Right atrium auricular region (tissue), 2 donors: ENCODE results near the gene LRRC56. TPM values are rescaled to one million over a fixed set of nuclear protein-coding genes. Genes with fewer than 3 reads are reported as not detected.
A peak's percentile ranks its signal among the peaks of the same experiment; 100 is the strongest.

Experiments
- DNase-seq: peaks from one replicate; pipeline ENCODE4 v3.0.0-alpha.2; 2019; ENCODE audit warnings: low spot score
- H3K27ac ChIP-seq, 2 donors: fragments of 200-600 bp; sonication (generic); 1 replicate in 1 of 2; 2 replicates in 1 of 2; pipeline ENCODE4 v1.5.1; 2016 to 2019
- H3K27me3 ChIP-seq, 2 donors: fragments of 200-600 bp; sonication (generic); one replicate each; pipeline versions ENCODE4 v1.5.1 to v1.6.0; 2017 to 2019
- H3K36me3 ChIP-seq: fragments of 200-600 bp; sonication (generic); one replicate; pipeline ENCODE4 v1.5.1; 2016
- H3K4me1 ChIP-seq, 2 donors: fragments of 200-600 bp; sonication (generic); one replicate each; pipeline versions ENCODE4 v1.5.1 to v1.6.0; 2017 to 2019
- H3K4me3 ChIP-seq, 2 donors: fragments of 200-600 bp; sonication (generic); 1 replicate in 1 of 2; 2 replicates in 1 of 2; pipeline ENCODE4 v1.5.1; 2017 to 2019; ENCODE audit warnings: mild to moderate bottlenecking in 1 of 2, moderate library complexity in 1 of 2
- H3K9me3 ChIP-seq, 2 donors: fragments of 200-600 bp; sonication (generic); one replicate each; pipeline ENCODE4 v1.5.1; 2019
- total RNA-seq, 2 donors: library from RNA; depleted of rRNA; stranded (reverse); fragments of >200 nt; gene quantifications; one replicate each; pipeline ENCODE4 v1.1.0, GENCODE V29; 2016
- TF ChIP-seq, protein P1 (sequence below), 2 donors: fragments of 200-600 bp; sonication (generic); IDR thresholded peaks; one replicate each; pipeline ENCODE4 v1.5.1; 2019; ENCODE audit warnings: antibody characterized with exemption in 2 of 2

The LRRC56 gene
- total RNA-seq, 2 donors from 2014 or later = 0.12 to 0.15 TPM

DNA sequence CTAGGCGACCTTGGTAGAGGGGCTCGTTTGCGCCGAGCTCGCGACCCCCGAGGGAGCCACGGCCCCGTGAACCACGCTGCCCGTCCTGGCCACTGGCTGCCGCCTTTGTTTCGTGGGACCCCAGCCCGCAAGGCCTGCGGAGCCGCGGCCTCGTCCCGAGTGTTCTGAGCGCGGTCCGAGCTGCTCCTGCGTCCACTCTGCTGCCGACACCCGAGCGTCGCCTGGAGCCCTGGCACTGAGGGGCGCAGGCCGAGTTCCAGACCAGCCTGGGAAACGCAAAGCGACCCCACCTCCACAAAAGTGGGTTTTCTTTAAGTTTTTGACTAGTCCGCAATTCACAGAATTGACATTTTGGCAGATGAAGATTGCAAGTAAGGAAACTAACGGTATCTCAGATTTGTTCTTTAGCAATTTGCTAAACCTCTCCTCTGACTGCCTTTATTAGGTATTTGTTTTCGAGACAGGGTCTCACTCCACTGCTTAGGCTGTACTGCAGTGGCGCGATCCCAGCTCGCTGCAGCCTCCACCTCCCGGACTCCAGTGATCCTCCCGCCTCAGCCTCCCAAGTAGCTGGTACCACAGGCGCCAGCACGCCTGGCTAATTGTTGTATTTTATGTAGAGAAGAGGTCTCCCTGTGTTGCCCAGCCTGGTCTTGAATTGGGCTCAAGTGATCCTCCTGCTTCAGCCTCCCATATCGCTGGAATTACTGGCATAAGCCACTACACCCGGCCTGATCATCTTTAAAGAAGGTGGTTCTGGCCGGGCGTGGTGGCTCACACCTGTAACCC, 29.4 kb upstream of the LRRC56 start:
- Histone ChIP-seq H3K36me3 (peaks cover 18% of the 10 kb centered on the region), H3K4me1 (peaks cover 0 to 42% of the 10 kb centered on the region in 2 donors), H3K9me3 (no peaks in the 10 kb centered on the region), H3K27me3 (no peaks in the 10 kb centered on the region), H3K4me3 (peak overlapping the region; percentile 79 to 95), H3K27ac (peak overlapping the region; percentile 100)
- no peak for DNase-seq
- TF ChIP-seq, protein P1, sequence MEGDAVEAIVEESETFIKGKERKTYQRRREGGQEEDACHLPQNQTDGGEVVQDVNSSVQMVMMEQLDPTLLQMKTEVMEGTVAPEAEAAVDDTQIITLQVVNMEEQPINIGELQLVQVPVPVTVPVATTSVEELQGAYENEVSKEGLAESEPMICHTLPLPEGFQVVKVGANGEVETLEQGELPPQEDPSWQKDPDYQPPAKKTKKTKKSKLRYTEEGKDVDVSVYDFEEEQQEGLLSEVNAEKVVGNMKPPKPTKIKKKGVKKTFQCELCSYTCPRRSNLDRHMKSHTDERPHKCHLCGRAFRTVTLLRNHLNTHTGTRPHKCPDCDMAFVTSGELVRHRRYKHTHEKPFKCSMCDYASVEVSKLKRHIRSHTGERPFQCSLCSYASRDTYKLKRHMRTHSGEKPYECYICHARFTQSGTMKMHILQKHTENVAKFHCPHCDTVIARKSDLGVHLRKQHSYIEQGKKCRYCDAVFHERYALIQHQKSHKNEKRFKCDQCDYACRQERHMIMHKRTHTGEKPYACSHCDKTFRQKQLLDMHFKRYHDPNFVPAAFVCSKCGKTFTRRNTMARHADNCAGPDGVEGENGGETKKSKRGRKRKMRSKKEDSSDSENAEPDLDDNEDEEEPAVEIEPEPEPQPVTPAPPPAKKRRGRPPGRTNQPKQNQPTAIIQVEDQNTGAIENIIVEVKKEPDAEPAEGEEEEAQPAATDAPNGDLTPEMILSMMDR (IDR thresholded peaks at IDR 0.05) = no peak

DNA sequence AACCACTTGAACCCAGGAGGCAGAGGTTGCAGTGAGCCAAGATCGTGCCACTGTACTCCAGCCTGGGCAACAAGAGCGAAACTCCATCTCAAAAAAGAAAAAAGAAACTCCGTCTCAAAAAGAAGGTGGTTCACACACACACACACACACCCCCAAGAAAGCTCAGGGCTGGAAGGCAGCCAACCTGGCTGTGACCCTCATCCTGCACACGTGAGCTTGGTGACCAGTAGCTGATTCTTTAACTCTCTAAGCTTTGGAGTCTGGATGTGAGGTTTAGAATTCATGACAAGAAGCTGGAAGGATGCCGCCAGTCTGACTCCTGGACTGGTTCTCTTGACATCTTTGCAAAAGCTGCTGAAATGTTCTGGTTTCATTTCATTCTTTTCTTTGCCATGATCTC, 28.4 kb upstream of the LRRC56 start:
- peaks cover 18% of the 10 kb centered on the region for H3K36me3 ChIP-seq
- TF ChIP-seq, protein P1 (IDR thresholded peaks at IDR 0.05) = no peak

DNA sequence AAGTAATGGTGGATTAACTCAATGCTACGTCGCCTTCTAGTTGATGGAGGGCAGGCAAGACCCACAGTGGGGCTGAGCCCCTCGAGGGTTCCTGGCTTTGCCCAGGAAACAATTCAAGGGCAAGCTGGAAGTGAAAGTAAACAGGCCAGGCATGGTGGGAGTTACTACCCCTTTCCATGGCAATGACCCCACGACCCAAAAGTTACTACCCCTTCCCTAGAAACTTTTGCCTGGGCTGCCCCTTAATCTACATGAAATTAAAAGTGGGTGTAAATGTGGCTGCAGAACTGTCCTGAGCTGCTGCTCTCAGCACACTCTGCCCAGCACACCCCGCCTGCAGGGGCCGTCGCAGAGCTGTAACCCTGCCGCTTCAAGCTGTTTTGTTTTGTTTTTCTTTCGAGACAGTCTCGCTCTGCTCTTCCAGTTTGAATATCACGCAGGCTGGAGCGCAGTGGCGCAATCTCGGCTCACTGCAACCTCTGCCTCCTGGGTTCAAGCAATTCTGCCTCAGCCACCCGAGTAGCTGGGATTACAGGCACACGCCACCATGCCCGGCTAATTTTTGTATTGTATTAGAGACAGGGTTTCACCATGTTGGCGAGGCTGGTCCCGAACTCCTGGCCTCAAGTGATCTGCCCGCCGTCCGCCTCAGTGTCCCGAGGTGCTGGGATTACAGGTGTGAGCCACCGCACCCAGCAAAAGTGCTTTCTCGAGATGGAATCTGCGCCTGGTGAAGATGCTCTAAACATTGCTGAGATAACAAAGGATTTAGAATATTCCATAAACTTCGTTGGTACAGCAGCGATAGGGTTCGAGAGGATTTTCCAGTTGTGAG, 24.3 kb upstream of the LRRC56 start:
- Histone ChIP-seq H3K4me3 (no peak overlapping the region), H3K27ac (no peak overlapping the region), H3K36me3 (peaks cover 18% of the 10 kb centered on the region), H3K9me3 (no peaks in the 10 kb centered on the region), H3K27me3 (no peaks in the 10 kb centered on the region), H3K4me1 (peaks cover 0 to 2% of the 10 kb centered on the region in 2 donors)
- DNase-seq = no peak
- TF ChIP-seq, protein P1 (IDR thresholded peaks at IDR 0.05) = no peak

More for the DNA sequence above, 28.4 kb upstream of the LRRC56 start:
- no peaks in the 10 kb centered on the region for H3K9me3 ChIP-seq
- peaks cover 0 to 31% of the 10 kb centered on the region in 2 donors for H3K4me1 ChIP-seq
- H3K27me3 ChIP-seq = no peaks in the 10 kb centered on the region
- DNase-seq = no peak
- H3K27ac ChIP-seq = no peak overlapping the region
- no peak overlapping the region for H3K4me3 ChIP-seq

GRCh38 chr11:514606-515005, 22.7 kb upstream of the LRRC56 start:
- DNase-seq = no peak
- H3K4me1 ChIP-seq = peaks cover 0 to 8% of the 10 kb centered on the region in 2 donors
- TF ChIP-seq, protein P1 (IDR thresholded peaks at IDR 0.05) = no peak
- H3K27me3 ChIP-seq = no peaks in the 10 kb centered on the region
- no peak overlapping the region for H3K4me3 ChIP-seq
- no peaks in the 10 kb centered on the region for H3K9me3 ChIP-seq
- H3K27ac ChIP-seq = no peak overlapping the region
- peaks cover 6% of the 10 kb centered on the region for H3K36me3 ChIP-seq

DNA sequence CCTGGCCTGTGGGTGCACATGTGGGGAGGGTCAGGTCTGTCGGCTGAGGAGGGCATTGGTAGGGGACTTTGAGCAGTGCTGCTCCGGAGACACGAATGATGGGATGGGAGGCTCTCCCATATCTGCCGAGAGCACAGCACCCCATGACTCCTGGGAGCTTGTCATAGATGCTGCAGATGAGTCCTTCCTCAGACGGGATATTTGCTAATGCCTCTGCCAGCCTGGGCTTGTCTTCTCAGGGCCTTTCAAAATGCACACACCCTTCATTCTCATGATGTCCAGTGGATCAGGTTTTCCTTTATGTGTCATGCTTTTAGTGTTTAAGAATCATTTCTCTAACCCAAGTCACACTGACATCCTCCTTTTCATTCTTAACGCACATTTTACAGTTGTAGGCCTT, 22.2 kb upstream of the LRRC56 start:
- peaks cover 0 to 8% of the 10 kb centered on the region in 2 donors for H3K4me1 ChIP-seq
- no peak overlapping the region for H3K27ac ChIP-seq
- no peak overlapping the region for H3K4me3 ChIP-seq
- no peaks in the 10 kb centered on the region for H3K27me3 ChIP-seq
- H3K9me3 ChIP-seq = no peaks in the 10 kb centered on the region
- peaks cover 1% of the 10 kb centered on the region for H3K36me3 ChIP-seq
- no peak for DNase-seq
- TF ChIP-seq, protein P1 (IDR thresholded peaks at IDR 0.05) = no peak
